ENCODE data around the gene MCTP1.

- TF ChIP-seq GATA2 (IDR thresholded peaks at IDR 0.05; ENCODE audit: low read depth, low read length) (no peak), GATA3 (IDR thresholded peaks at IDR 0.05; ENCODE audit: low read depth, low read length) (no peak)
Observed at GRCh38 chr5:95048628-95049027, 236.3 kb downstream of the MCTP1 start.
